Dermis microvascular lymphatic vessel endothelial cell (primary cell): Measurements from ENCODE around the gene MANBA. TPM values are rescaled to one million over a fixed set of nuclear protein-coding genes. Genes with fewer than 3 reads are reported as not detected.

Source experiments
- DNase-seq, 2 donors: peaks; one replicate each; pipeline versions ENCODE4 v3.0.0 to v3.0.0-alpha.2; 2010; ENCODE audit warnings: low read depth in 2 of 2
- total RNA-seq: library from RNA; depleted of rRNA; stranded (reverse); fragments of >200 nt; gene quantifications from 2 replicates; pipeline ENCODE4 v1.2.1, GENCODE V29; 2014

Gene MANBA
- total RNA-seq: 8.3 and 12.3 TPM in 2 replicates

GRCh38 chr4:102760645-102761295 lies at the start of gene MANBA:
TSS of gene MANBA (minus strand) at chr4:102760968. CDS start at chr4:102760894, 74 bp downstream.
- DNase-seq: peak in 1 of 2 donors; percentile 63

- peak in 1 of 2 donors; percentile 28 for DNase-seq
Measured at GRCh38 chr4:102809691-102810090, 48.9 kb upstream of the MANBA start.

GRCh38 chr4:102809190-102809589 lies 48.4 kb upstream of the MANBA start:
- DNase-seq: peak; percentile 74 to 86

GRCh38 chr4:102808009-102808408 lies 47.2 kb upstream of the MANBA start:
- DNase-seq: no peak

- DNase-seq: no peak
Measured at GRCh38 chr4:102807345-102807744, 46.6 kb upstream of the MANBA start.

GRCh38 chr4:102799816-102800215 lies 39.0 kb upstream of the MANBA start:
- DNase-seq: no peak

- no peak for DNase-seq
Measured at GRCh38 chr4:102794999-102795398, 34.2 kb upstream of the MANBA start.

- DNase-seq: no peak
Measured at GRCh38 chr4:102792361-102792936, 31.7 kb upstream of the MANBA start.

GRCh38 chr4:102791318-102791835 lies 30.6 kb upstream of the MANBA start:
- no peak for DNase-seq

- DNase-seq: peak; percentile 17 to 33
Measured at GRCh38 chr4:102789317-102789717, 28.5 kb upstream of the MANBA start.

- DNase-seq: no peak
Measured at GRCh38 chr4:102787944-102788343, 27.2 kb upstream of the MANBA start.

GRCh38 chr4:102787096-102787881 lies 26.5 kb upstream of the MANBA start:
- DNase-seq: peak in 1 of 2 donors; percentile 9

GRCh38 chr4:102786279-102786678 lies 25.5 kb upstream of the MANBA start:
- no peak for DNase-seq

GRCh38 chr4:102783006-102783405 lies 22.2 kb upstream of the MANBA start:
- DNase-seq: no peak

- DNase-seq: no peak
Measured at GRCh38 chr4:102781570-102781969, 20.8 kb upstream of the MANBA start.

GRCh38 chr4:102780476-102781144 lies 19.8 kb upstream of the MANBA start:
- no peak for DNase-seq

- DNase-seq: no peak
Measured at GRCh38 chr4:102779204-102779603, 18.4 kb upstream of the MANBA start.

GRCh38 chr4:102778720-102779119 lies 18.0 kb upstream of the MANBA start:
- peak in 1 of 2 donors; percentile 25 for DNase-seq

- no peak for DNase-seq
Measured at GRCh38 chr4:102775805-102776204, 15.0 kb upstream of the MANBA start.

GRCh38 chr4:102774254-102774653 lies 13.5 kb upstream of the MANBA start:
- no peak for DNase-seq

GRCh38 chr4:102772738-102773340 lies 12.1 kb upstream of the MANBA start:
- no peak for DNase-seq
